ENCODE data around the gene SYF2. TPM values are rescaled to one million over a fixed set of nuclear protein-coding genes. Genes with fewer than 3 reads are reported as not detected.
A peak's percentile ranks its signal among the peaks of the same experiment; 100 is the strongest.

SYF2 gene
- total and polyA plus RNA-seq, 2 donors (not counting 1 experiment from before 2014, with no cell fraction given): 21.9 to 67.3 TPM

- H3K4me3 Mint-ChIP-seq: no peak overlapping the region
- no peaks in the 10 kb centered on the region for H3K9me3 ChIP-seq (ENCODE audit: control extremely low read depth in 1 of 3, control insufficient read depth in 2 of 3, insufficient read depth in 1 of 3, low read length in 2 of 3)
- no peaks in the 10 kb centered on the region for H3K36me3 ChIP-seq (replicated peaks in 1 of 2; ENCODE audit: control extremely low read depth in 1 of 2, control insufficient read depth in 1 of 2, extremely low read depth in 1 of 2, insufficient read depth in 2 of 2, low read length in 1 of 2)
- H3K27ac Mint-ChIP-seq: peak overlapping the region; percentile 33
- no peak overlapping the region for H3K4me2 ChIP-seq (replicated peaks; ENCODE audit: low read depth, low read length, poor library complexity, severe bottlenecking)
- peaks cover 9 to 11% of the 10 kb centered on the region in 2 donors for H3K4me1 ChIP-seq (ENCODE audit: control insufficient read depth in 2 of 2, insufficient read depth in 2 of 2, low read length in 2 of 2)
- H3K27me3 ChIP-seq (replicated peaks in 1 of 4; ENCODE audit: control extremely low read depth in 1 of 4, control insufficient read depth in 3 of 4, insufficient read depth in 4 of 4, low read length in 3 of 4): peaks cover 0 to 11% (median 0%) of the 10 kb centered on the region in 4 experiments
- intact Hi-C loops (cut with micrococcal nuclease): no loop called here
- DNase-seq: no peak
- H3K4me1 Mint-ChIP-seq: peaks cover 15% of the 10 kb centered on the region
- no peaks in the 10 kb centered on the region for H3K79me2 ChIP-seq (ENCODE audit: control insufficient read depth, insufficient read depth, low read length)
- TF ChIP-seq, protein P1, sequence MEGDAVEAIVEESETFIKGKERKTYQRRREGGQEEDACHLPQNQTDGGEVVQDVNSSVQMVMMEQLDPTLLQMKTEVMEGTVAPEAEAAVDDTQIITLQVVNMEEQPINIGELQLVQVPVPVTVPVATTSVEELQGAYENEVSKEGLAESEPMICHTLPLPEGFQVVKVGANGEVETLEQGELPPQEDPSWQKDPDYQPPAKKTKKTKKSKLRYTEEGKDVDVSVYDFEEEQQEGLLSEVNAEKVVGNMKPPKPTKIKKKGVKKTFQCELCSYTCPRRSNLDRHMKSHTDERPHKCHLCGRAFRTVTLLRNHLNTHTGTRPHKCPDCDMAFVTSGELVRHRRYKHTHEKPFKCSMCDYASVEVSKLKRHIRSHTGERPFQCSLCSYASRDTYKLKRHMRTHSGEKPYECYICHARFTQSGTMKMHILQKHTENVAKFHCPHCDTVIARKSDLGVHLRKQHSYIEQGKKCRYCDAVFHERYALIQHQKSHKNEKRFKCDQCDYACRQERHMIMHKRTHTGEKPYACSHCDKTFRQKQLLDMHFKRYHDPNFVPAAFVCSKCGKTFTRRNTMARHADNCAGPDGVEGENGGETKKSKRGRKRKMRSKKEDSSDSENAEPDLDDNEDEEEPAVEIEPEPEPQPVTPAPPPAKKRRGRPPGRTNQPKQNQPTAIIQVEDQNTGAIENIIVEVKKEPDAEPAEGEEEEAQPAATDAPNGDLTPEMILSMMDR (IDR thresholded peaks at IDR 0.05): no peak
- no peak for TF ChIP-seq EZH2 (IDR thresholded peaks at IDR 0.05; ENCODE audit: borderline replicate concordance, insufficient read depth, low read depth, low read length, poor library complexity, severe bottlenecking)
- ChIA-PET POLR2A (no interaction called here), CTCF (interaction anchor here (0.7 to 1.5 kb wide), 3 partner anchors 9 to 349 kb away, joined by 3 to 5 read pairs (median 4); no protein-coding TSS in a partner anchor)
- no peak overlapping the region for H3K9ac ChIP-seq (ENCODE audit: low read length)
- WGBS (ENCODE audit: insufficient coverage): 93% methylated on average over 19 of the region's 20 CpGs
- H3K27ac ChIP-seq (ENCODE audit: low read length in 2 of 2): no peak overlapping the region
- H4K20me1 ChIP-seq (ENCODE audit: control insufficient read depth, insufficient read depth, low read length, poor library complexity, severe bottlenecking): no peaks in the 10 kb centered on the region
- no peak overlapping the region for H3K4me3 ChIP-seq (ENCODE audit: control extremely low read depth in 1 of 5, extremely low read depth in 1 of 5, insufficient read depth in 1 of 5, low read depth in 2 of 5, low read length in 4 of 5)
- no peak for ATAC-seq (ENCODE audit: low read depth)
- H3K9me3 Mint-ChIP-seq (ENCODE audit: insufficient read depth): no peaks in the 10 kb centered on the region
- peaks cover 26% of the 10 kb centered on the region for H3K27me3 Mint-ChIP-seq
- no peak overlapping the region for H2AFZ ChIP-seq (ENCODE audit: insufficient read depth, low read depth, low read length, poor library complexity, severe bottlenecking)
Measured at GRCh38 chr1:25197235-25197975, 34.9 kb downstream of the SYF2 start.

DNA sequence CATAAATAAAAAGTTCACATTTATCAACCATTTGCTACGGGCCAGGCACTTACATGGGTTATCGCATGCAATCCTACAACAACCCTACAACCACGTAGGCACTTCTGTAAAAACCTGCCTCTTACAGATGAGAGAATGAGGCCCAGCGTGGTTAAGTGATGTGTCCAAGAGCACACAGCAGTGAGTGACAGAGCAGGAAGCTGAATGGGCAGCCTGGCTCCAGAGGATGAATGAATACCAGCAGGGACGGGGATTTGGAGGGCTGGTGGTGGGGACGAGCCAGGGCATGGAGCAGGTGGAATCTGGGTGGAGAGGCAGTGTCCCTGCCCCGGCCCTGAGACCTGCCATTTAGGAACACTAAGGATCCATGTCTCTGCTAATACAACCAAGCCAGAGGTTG, 35.5 kb downstream of the SYF2 start:
- no peak overlapping the region for H2AFZ ChIP-seq (ENCODE audit: insufficient read depth, low read depth, low read length, poor library complexity, severe bottlenecking)
- DNase-seq (no peak), ATAC-seq (ENCODE audit: low read depth) (no peak)
- H3K9me3 Mint-ChIP-seq (ENCODE audit: insufficient read depth): no peaks in the 10 kb centered on the region
- H3K4me1 ChIP-seq (ENCODE audit: control insufficient read depth in 2 of 2, insufficient read depth in 2 of 2, low read length in 2 of 2): peaks cover 9 to 11% of the 10 kb centered on the region in 2 donors
- WGBS (ENCODE audit: insufficient coverage): 90% methylated on average over 6 of the region's 7 CpGs
- intact Hi-C loops (cut with micrococcal nuclease): no loop called here
- no peak overlapping the region for H3K27ac ChIP-seq (ENCODE audit: low read length in 2 of 2)
- H3K9ac ChIP-seq (ENCODE audit: low read length): no peak overlapping the region
- TF ChIP-seq, protein P1 (IDR thresholded peaks at IDR 0.05): no peak
- TF ChIP-seq EZH2 (IDR thresholded peaks at IDR 0.05; ENCODE audit: borderline replicate concordance, insufficient read depth, low read depth, low read length, poor library complexity, severe bottlenecking): no peak
- no peaks in the 10 kb centered on the region for H3K36me3 ChIP-seq (replicated peaks in 1 of 2; ENCODE audit: control extremely low read depth in 1 of 2, control insufficient read depth in 1 of 2, extremely low read depth in 1 of 2, insufficient read depth in 2 of 2, low read length in 1 of 2)
- ChIA-PET CTCF (interaction anchor here (0.7 to 1.5 kb wide), 2 partner anchors 9 to 348 kb away, joined by 4 to 5 read pairs; no protein-coding TSS in a partner anchor), POLR2A (no interaction called here)
- peaks cover 15% of the 10 kb centered on the region for H3K4me1 Mint-ChIP-seq
- H3K4me2 ChIP-seq (replicated peaks; ENCODE audit: low read depth, low read length, poor library complexity, severe bottlenecking): no peak overlapping the region
- no peak overlapping the region for H3K4me3 Mint-ChIP-seq
- no peaks in the 10 kb centered on the region for H3K9me3 ChIP-seq (ENCODE audit: control extremely low read depth in 1 of 3, control insufficient read depth in 2 of 3, insufficient read depth in 1 of 3, low read length in 2 of 3)
- H3K27ac Mint-ChIP-seq: no peak overlapping the region
- H3K79me2 ChIP-seq (ENCODE audit: control insufficient read depth, insufficient read depth, low read length): no peaks in the 10 kb centered on the region
- no peak overlapping the region for H3K4me3 ChIP-seq (ENCODE audit: control extremely low read depth in 1 of 5, extremely low read depth in 1 of 5, insufficient read depth in 1 of 5, low read depth in 2 of 5, low read length in 4 of 5)
- peaks cover 26% of the 10 kb centered on the region for H3K27me3 Mint-ChIP-seq
- no peaks in the 10 kb centered on the region for H4K20me1 ChIP-seq (ENCODE audit: control insufficient read depth, insufficient read depth, low read length, poor library complexity, severe bottlenecking)
- H3K27me3 ChIP-seq (replicated peaks in 1 of 4; ENCODE audit: control extremely low read depth in 1 of 4, control insufficient read depth in 3 of 4, insufficient read depth in 4 of 4, low read length in 3 of 4): peaks cover 0 to 11% (median 0%) of the 10 kb centered on the region in 4 experiments
